GM12801 (cell line): ENCODE measurements around the gene TCF12.

Source experiments
- TF ChIP-seq, protein P1 (sequence below): IDR thresholded peaks from one replicate; pipeline ENCODE4 v1.5.1; 2011; ENCODE audit warnings: control low read depth; ENCODE audit not compliant: insufficient read length; ENCODE audit errors: extremely low read depth

TCF12 gene

DNA sequence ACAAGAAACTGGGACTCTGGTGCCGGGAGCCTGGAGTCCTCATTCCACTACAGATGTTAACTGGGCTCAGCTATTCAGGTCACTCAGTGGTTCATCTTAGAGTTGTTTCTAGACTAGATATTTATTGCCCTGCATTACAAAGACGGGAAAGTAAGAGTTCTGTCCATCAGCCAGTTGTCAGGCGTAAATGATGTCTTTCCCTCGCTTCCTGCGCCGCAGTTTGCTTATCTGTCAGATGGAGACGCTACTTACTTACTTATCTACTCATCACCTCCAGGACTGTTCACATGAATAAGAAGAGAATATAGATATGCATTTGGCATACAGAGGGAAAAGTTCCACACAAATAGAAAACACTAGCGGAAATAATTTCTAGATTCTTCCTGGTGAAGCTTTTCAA is 410.0 kb downstream of the TCF12 start:
- TF ChIP-seq, protein P1, sequence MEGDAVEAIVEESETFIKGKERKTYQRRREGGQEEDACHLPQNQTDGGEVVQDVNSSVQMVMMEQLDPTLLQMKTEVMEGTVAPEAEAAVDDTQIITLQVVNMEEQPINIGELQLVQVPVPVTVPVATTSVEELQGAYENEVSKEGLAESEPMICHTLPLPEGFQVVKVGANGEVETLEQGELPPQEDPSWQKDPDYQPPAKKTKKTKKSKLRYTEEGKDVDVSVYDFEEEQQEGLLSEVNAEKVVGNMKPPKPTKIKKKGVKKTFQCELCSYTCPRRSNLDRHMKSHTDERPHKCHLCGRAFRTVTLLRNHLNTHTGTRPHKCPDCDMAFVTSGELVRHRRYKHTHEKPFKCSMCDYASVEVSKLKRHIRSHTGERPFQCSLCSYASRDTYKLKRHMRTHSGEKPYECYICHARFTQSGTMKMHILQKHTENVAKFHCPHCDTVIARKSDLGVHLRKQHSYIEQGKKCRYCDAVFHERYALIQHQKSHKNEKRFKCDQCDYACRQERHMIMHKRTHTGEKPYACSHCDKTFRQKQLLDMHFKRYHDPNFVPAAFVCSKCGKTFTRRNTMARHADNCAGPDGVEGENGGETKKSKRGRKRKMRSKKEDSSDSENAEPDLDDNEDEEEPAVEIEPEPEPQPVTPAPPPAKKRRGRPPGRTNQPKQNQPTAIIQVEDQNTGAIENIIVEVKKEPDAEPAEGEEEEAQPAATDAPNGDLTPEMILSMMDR = no peak

- TF ChIP-seq, protein P1 = no peak
Measured at GRCh38 chr15:57328897-57329296, 410.5 kb downstream of the TCF12 start.

- TF ChIP-seq, protein P1 = no peak
Measured at GRCh38 chr15:57329582-57330367, 411.3 kb downstream of the TCF12 start.

DNA sequence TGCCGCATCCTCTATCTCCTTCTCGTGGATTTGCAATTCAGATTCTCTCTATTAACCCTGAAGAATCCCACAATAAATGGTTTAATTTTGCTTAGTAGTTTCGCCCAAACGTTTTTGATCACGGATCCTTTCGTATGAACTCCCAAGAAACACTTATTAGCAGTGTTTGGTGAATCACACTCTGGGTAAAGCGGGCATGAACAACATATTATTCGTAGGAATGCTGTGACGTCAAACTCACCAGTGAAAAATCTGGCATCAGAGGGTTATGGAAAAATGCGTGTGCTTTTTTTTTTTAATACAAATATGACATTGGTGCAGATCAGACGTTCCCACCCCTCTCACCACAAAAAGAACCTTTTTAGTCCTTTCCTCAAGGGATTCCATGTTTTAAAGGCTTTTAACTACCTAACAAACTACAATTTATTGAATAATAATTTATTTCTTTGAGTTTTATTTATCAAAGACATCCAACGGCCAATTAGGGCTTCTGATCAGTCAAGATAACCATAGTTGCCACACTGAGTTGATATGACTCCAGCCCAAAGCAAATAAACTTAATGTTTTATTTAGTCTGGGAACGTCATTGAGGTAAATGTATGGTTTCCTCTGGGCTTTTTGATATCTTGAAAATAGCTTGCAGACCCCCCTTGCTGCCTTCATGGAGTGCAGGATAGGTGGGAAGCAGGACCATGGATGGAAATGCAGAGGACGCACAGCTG is 412.3 kb downstream of the TCF12 start:
- TF ChIP-seq, protein P1 = no peak

DNA sequence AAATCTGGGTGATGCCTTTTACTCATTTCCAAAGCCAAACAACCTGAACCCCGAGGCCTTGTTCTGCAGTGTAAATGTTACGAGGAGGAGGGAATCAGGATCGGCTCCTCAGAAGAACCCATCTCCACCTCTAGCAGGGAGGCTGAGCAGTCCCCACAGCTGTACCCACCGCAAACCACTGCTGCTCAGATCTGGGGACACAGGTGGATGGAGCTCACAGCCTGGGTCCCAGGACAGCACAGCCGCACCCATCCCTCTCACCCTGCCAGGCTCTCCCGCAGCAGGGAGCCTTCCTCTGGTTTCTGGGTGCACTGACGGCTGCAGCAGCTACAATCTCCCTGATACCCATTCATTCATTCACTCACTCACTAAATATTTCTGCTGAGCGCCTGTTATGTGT is 413.9 kb downstream of the TCF12 start:
- TF ChIP-seq, protein P1 = no peak

DNA sequence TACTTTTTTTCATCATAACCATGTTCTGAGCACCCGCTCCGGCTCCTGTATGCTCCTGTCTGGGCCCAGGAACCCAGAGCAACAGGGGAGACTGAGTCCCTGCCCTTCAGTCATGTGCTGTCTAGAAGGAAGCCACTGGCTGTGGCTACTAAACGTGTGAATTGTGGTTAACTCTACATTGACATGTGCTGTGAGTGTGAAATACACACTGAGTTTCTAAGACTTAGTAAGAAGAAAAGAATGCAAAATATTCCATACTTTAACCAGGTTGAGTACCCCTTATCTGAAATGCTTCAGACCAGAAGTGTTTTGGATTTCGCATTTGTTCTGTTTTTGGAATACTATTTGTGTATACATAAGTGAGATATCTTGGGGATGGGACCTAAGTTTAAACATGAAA is 415.0 kb downstream of the TCF12 start:
- TF ChIP-seq, protein P1 = no peak

- TF ChIP-seq, protein P1 = no peak
Measured at GRCh38 chr15:57334257-57334656, 415.8 kb downstream of the TCF12 start.
